ENCODE data around the gene RHOBTB3.

DNA sequence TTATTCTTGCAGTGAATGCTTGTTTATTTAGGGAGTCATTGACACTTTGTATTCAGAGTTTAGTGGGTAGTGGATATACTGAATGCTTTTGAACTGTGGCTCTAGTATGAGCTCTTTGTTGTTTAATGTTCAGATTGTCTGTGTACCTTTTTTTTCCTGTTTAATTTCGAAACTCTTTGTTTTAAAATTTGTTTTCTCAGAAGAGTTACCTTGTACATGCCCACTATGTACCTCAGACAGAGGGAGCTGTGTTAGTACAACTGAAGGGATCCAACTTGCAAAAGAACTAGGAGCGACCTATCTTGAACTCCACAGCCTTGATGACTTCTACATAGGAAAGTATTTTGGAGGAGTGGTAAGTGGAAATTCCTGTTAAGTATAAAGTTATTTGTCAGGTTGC is 17.0 kb downstream of the RHOBTB3 start:
- TF ChIP-seq, protein P1, sequence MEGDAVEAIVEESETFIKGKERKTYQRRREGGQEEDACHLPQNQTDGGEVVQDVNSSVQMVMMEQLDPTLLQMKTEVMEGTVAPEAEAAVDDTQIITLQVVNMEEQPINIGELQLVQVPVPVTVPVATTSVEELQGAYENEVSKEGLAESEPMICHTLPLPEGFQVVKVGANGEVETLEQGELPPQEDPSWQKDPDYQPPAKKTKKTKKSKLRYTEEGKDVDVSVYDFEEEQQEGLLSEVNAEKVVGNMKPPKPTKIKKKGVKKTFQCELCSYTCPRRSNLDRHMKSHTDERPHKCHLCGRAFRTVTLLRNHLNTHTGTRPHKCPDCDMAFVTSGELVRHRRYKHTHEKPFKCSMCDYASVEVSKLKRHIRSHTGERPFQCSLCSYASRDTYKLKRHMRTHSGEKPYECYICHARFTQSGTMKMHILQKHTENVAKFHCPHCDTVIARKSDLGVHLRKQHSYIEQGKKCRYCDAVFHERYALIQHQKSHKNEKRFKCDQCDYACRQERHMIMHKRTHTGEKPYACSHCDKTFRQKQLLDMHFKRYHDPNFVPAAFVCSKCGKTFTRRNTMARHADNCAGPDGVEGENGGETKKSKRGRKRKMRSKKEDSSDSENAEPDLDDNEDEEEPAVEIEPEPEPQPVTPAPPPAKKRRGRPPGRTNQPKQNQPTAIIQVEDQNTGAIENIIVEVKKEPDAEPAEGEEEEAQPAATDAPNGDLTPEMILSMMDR (conservative IDR thresholded peaks at IDR 0.05) = no peak
- TF ChIP-seq ZFX (IDR thresholded peaks at IDR 0.05) = no peak
